Sigmoid colon (tissue), 7 donors: Measurements from ENCODE around the gene NRN1. TPM values are rescaled to one million over a fixed set of nuclear protein-coding genes. Genes with fewer than 3 reads are reported as not detected.

Experiments
- DNase-seq: peaks from one replicate; pipeline ENCODE4 v3.0.0-alpha.2; 2019
- H3K27ac ChIP-seq, 4 donors: fragments of 200-600 bp; sonication (generic); one replicate each; pipeline ENCODE4 v1.5.1; 2016 to 2019; ENCODE audit warnings: mild to moderate bottlenecking in 1 of 4
- H3K27me3 ChIP-seq, 3 donors: fragments of 200-600 bp; sonication (generic); one replicate each; pipeline ENCODE4 v1.5.1; 2019; ENCODE audit warnings: mild to moderate bottlenecking in 1 of 3
- H3K36me3 ChIP-seq, 4 donors: fragments of 200-600 bp; sonication (generic); one replicate each; pipeline ENCODE4 v1.5.1; 2016 to 2019
- H3K4me1 ChIP-seq, 4 donors: fragments of 200-600 bp; sonication (generic); one replicate each; pipeline ENCODE4 v1.5.1; 2017 to 2019
- H3K4me3 ChIP-seq, 4 donors: fragments of 200-600 bp; sonication (generic); one replicate each; pipeline ENCODE4 v1.5.1; 2017 to 2019; ENCODE audit warnings: mild to moderate bottlenecking in 2 of 4, moderate library complexity in 1 of 4
- H3K9me3 ChIP-seq, 4 donors: fragments of 200-600 bp in 3 of 4; sonication (generic) in 3 of 4; one replicate each; pipeline versions ENCODE4 v1.5.1 to v1.6.1; 2013 to 2019
- EP300 ChIP-seq, 4 donors: sonication (generic); formaldehyde crosslinking; IDR thresholded peaks; one replicate each; pipeline ENCODE4 v1.6.1; 2017; ENCODE audit warnings: antibody characterized with exemption in 4 of 4
- POLR2A ChIP-seq, 2 donors: fragments of 450-650 bp; IDR thresholded peaks; one replicate each; pipeline ENCODE4 v1.6.1; 2016; ENCODE audit warnings: antibody characterized with exemption in 2 of 2, mild to moderate bottlenecking in 2 of 2, moderate library complexity in 2 of 2
- POLR2AphosphoS5 ChIP-seq, 4 donors: sonication (generic); formaldehyde crosslinking; IDR thresholded peaks; one replicate each; pipeline ENCODE4 v1.6.1; 2017; ENCODE audit warnings: antibody characterized with exemption in 4 of 4
- WGBS, 2 donors: extraction: QIAGEN DNeasy Blood & Tissue Kit; methylation state at CpG; one replicate each; pipeline ENCODE4 v1.1.7; 2013; 5-methylcytosine and 5-hydroxymethylcytosine counted together
- intact Hi-C: fragments of 100-400 bp; cut with DNase I; formaldehyde crosslinking; loops from one replicate; pipeline ENCODE4 v1.15.1; 2023
- polyA plus RNA-seq, 3 donors: library from polyadenylated mRNA; stranded (reverse); fragments of 200-250 nt; gene quantifications; one replicate each; pipeline ENCODE4 v1.2.3, GENCODE V29; 2013
- total RNA-seq, 4 donors: library from RNA; depleted of rRNA; stranded (reverse); fragments of >200 nt; gene quantifications; one replicate each; pipeline ENCODE4 v1.1.0, GENCODE V29; 2016
- TF ChIP-seq, protein P1 (sequence below), 4 experiments: fragments of 450-650 bp in 3 of 4; fragments of 200-600 bp in 1 of 4; IDR thresholded peaks; one replicate each; pipeline ENCODE4 v1.5.1; 2016 to 2019; ENCODE audit warnings: antibody characterized with exemption in 4 of 4, mild to moderate bottlenecking in 3 of 4, moderate library complexity in 2 of 4
- donor health status: healthy with polysubstance abuse.
- donor health status: Bipolar disorder and iron deficiency.
- donor health status: healthy.

NRN1 gene
- total and polyA plus RNA-seq, 7 donors, result 1.4 to 10.7 (median 6.0) TPM

DNA sequence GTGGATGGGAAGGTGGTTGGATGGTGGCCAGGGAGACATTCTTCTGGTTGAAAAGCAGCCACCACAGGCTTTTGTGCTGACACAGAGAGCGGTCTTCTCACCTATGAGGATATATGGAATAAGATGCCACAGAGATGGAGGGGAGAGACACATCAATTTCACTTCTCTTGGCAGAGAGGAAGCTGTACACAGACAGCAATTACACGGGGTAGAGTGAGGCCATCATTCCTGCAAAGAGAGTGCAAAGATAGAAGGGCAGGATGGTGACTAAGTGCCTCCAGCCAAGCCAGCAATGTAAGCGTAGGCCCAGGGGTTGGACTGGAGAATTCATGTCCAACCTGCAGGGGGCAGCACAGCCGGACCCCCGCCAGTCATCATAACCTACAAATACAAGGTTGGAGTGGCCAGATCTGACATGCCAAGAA, 56.4 kb downstream of the NRN1 start:
- H3K27ac ChIP-seq, result no peak overlapping the region
- intact Hi-C loops, result no loop called here
- no peaks in the 10 kb centered on the region for H3K27me3 ChIP-seq
- 64 to 70% methylated on average over 5 of the region's 5 CpGs for WGBS, 2 donors
- H3K9me3 ChIP-seq, result no peaks in the 10 kb centered on the region
- DNase-seq, result no peak
- H3K4me3 ChIP-seq, result no peak overlapping the region
- TF ChIP-seq EP300 (IDR thresholded peaks at IDR 0.05), result no peak
- TF ChIP-seq POLR2AphosphoS5 (IDR thresholded peaks at IDR 0.05), result no peak
- TF ChIP-seq, protein P1, sequence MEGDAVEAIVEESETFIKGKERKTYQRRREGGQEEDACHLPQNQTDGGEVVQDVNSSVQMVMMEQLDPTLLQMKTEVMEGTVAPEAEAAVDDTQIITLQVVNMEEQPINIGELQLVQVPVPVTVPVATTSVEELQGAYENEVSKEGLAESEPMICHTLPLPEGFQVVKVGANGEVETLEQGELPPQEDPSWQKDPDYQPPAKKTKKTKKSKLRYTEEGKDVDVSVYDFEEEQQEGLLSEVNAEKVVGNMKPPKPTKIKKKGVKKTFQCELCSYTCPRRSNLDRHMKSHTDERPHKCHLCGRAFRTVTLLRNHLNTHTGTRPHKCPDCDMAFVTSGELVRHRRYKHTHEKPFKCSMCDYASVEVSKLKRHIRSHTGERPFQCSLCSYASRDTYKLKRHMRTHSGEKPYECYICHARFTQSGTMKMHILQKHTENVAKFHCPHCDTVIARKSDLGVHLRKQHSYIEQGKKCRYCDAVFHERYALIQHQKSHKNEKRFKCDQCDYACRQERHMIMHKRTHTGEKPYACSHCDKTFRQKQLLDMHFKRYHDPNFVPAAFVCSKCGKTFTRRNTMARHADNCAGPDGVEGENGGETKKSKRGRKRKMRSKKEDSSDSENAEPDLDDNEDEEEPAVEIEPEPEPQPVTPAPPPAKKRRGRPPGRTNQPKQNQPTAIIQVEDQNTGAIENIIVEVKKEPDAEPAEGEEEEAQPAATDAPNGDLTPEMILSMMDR (IDR thresholded peaks at IDR 0.05), result no peak
- TF ChIP-seq POLR2A (IDR thresholded peaks at IDR 0.05), result no peak
- H3K4me1 ChIP-seq, result no peaks in the 10 kb centered on the region
- H3K36me3 ChIP-seq, result no peaks in the 10 kb centered on the region
